ENCODE measurements around the gene RICTOR.
"Not testable (repeated sequence)": the region's sequence is repeated elsewhere in the genome, so short reads cannot be mapped to it uniquely, and the experiment has no call there.

Gene RICTOR

GRCh38 chr5:39024005-39024404 is 50.2 kb downstream of the RICTOR start:
- Mint-ChIP-seq H3K27ac (no peak overlapping the region), H3K27me3 (no peaks in the 10 kb centered on the region), H3K36me3 (ENCODE audit: insufficient read depth) (peaks cover 38% of the 10 kb centered on the region), H3K4me1 (ENCODE audit: low read depth in 2 of 2) (peaks cover 30 to 60% of the 10 kb centered on the region in 2 donors), H3K4me3 (peak overlapping the region; percentile 2 to 8), H3K9me3 (no peaks in the 10 kb centered on the region)
- DNase-seq = no peak
- peak; percentile 55 for ATAC-seq (replicated peaks)

- Mint-ChIP-seq H3K4me3 (no peak overlapping the region), H3K9me3 (no peaks in the 10 kb centered on the region), H3K27me3 (no peaks in the 10 kb centered on the region), H3K4me1 (ENCODE audit: low read depth in 2 of 2) (peaks cover 32 to 68% of the 10 kb centered on the region in 2 donors), H3K36me3 (ENCODE audit: insufficient read depth) (peaks cover 44% of the 10 kb centered on the region), H3K27ac (peak overlapping the region; percentile 33 to 45)
- ATAC-seq (replicated peaks) (no peak), DNase-seq (no peak)
Observed at GRCh38 chr5:39023121-39023520, 51.1 kb downstream of the RICTOR start.

- Mint-ChIP-seq H3K4me1 (ENCODE audit: low read depth in 2 of 2) (peaks cover 32 to 70% of the 10 kb centered on the region in 2 donors), H3K27ac (peak overlapping the region; percentile 33 to 45), H3K27me3 (no peaks in the 10 kb centered on the region), H3K4me3 (no peak overlapping the region), H3K9me3 (no peaks in the 10 kb centered on the region), H3K36me3 (ENCODE audit: insufficient read depth) (peaks cover 45% of the 10 kb centered on the region)
- DNase-seq (no peak), ATAC-seq (replicated peaks) (no peak)
Observed at GRCh38 chr5:39022151-39022550, 52.0 kb downstream of the RICTOR start.

DNA sequence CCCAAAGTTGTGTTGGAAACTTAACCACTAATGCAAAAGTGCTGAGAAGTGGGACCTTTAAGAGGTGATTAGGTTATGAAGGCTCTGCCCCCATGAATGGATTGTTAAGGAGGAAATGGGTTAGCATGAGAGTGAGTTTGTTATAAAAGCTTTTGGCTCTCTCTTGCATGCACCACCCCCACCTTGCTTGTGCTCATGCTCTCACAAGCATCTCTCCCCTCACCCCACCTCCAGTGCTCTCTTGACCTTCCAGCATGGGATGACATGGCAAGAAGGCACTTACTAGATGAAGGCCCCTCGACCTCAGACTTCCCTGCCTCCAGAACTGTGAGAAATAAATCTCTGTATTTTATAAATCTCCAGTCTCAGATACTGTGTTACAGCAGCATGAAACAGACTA is 52.8 kb downstream of the RICTOR start:
- DNase-seq (no peak), ATAC-seq (replicated peaks) (no peak)
- Mint-ChIP-seq H3K4me3 (no peak overlapping the region), H3K36me3 (ENCODE audit: insufficient read depth) (peaks cover 41% of the 10 kb centered on the region), H3K27ac (peak overlapping the region in 1 of 2 donors; percentile 50), H3K4me1 (ENCODE audit: low read depth in 2 of 2) (peaks cover 33 to 76% of the 10 kb centered on the region in 2 donors), H3K27me3 (no peaks in the 10 kb centered on the region), H3K9me3 (no peaks in the 10 kb centered on the region)

- no peak for ATAC-seq (replicated peaks)
- H3K27ac Mint-ChIP-seq = no peak overlapping the region
- H3K36me3 Mint-ChIP-seq (ENCODE audit: insufficient read depth) = peaks cover 32% of the 10 kb centered on the region
- H3K4me3 Mint-ChIP-seq = no peak overlapping the region
- H3K4me1 Mint-ChIP-seq (ENCODE audit: low read depth in 2 of 2) = peaks cover 37 to 74% of the 10 kb centered on the region in 2 donors
- no peak for DNase-seq
- H3K9me3 Mint-ChIP-seq = no peaks in the 10 kb centered on the region
- no peaks in the 10 kb centered on the region for H3K27me3 Mint-ChIP-seq
Observed at GRCh38 chr5:39020458-39020857, 53.7 kb downstream of the RICTOR start.

DNA sequence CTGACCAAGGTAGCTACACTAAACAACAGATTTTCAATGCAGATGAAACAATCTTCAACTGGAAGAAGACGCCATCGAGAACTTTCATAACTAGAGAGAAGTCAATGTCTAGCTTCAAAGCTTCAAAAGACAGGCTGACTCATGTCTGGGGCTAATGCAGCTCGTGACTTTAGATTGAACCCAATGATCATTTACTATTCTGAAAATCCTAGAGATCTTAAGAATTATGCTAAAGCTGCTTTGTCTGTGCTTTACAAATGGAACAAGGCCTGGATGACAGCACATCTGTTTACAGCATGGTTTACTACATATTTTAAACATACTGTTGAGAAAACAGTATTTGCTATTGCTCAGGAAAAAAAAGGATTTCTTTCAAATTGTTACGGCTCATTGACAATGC is 54.9 kb downstream of the RICTOR start:
- H3K27ac Mint-ChIP-seq = peak overlapping the region in 1 of 2 donors; percentile 56
- H3K9me3 Mint-ChIP-seq = no peaks in the 10 kb centered on the region
- no peak for DNase-seq
- ATAC-seq (replicated peaks) = no peak
- H3K36me3 Mint-ChIP-seq (ENCODE audit: insufficient read depth) = peaks cover 32% of the 10 kb centered on the region
- H3K4me3 Mint-ChIP-seq = peak overlapping the region in 1 of 2 donors; percentile 28
- H3K4me1 Mint-ChIP-seq (ENCODE audit: low read depth in 2 of 2) = peaks cover 32 to 65% of the 10 kb centered on the region in 2 donors
- H3K27me3 Mint-ChIP-seq = no peaks in the 10 kb centered on the region

- Mint-ChIP-seq H3K36me3 (ENCODE audit: insufficient read depth) (peaks cover 36% of the 10 kb centered on the region), H3K9me3 (peaks cover 0 to under 1% of the 10 kb centered on the region in 2 donors), H3K4me3 (no peak overlapping the region), H3K4me1 (ENCODE audit: low read depth in 2 of 2) (peaks cover 21 to 49% of the 10 kb centered on the region in 2 donors), H3K27ac (no peak overlapping the region), H3K27me3 (no peaks in the 10 kb centered on the region)
- ATAC-seq (replicated peaks) (no peak), DNase-seq (no peak)
Observed at GRCh38 chr5:39017504-39017903, 56.7 kb downstream of the RICTOR start.

- peak overlapping the region in 1 of 2 donors; percentile 71 for H3K27ac Mint-ChIP-seq
- no peak overlapping the region for H3K4me3 Mint-ChIP-seq
- peaks cover 2 to 8% of the 10 kb centered on the region in 2 donors for H3K9me3 Mint-ChIP-seq
- peaks cover 36% of the 10 kb centered on the region for H3K36me3 Mint-ChIP-seq (ENCODE audit: insufficient read depth)
- no peaks in the 10 kb centered on the region for H3K27me3 Mint-ChIP-seq
- DNase-seq (no peak), ATAC-seq (replicated peaks) (no peak)
- H3K4me1 Mint-ChIP-seq (ENCODE audit: low read depth in 2 of 2) = peaks cover 15 to 46% of the 10 kb centered on the region in 2 donors
Observed at GRCh38 chr5:39016587-39017275, 57.5 kb downstream of the RICTOR start.

DNA sequence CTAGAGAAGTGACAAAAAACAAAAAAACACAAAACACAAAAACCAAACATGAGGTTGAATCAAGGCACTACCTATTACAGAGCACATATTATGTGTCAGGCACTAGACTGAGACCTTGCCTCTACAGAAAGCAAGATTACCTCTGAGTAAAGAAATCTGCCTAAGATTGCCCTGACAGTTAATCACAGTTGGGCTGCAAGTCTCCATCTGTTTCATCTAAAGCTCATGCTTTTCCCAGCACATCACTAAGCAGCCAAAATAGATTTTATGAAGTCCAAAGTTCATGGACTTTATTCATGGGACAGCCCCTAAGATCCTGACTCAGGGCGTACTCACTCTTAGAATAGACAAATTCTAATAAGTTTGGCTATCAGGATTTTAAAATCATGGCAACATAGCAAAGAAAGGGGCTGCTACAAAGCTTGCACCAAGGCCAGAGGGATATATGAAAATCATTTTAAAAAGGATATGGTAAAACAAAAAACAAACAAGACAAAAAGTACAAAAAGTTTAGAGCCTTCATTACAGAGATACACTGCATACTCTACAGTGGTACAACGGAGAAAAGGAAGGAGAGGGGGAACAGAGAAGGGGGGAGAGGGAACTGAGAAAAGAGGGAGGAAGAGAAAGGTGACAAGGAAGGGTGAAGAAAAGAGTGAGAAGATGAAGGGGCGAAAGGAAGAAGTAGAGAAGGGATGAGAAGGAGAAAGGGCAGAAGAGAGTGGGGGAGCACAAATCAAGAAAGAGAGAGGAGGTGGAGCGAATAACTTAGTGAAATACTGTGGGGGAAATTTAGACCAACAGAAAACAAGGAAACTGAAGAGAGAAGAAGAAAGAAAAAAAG is 58.2 kb downstream of the RICTOR start:
- peak overlapping the region in 1 of 2 donors; percentile 29 for H3K4me3 Mint-ChIP-seq
- peaks cover 12 to 39% of the 10 kb centered on the region in 2 donors for H3K4me1 Mint-ChIP-seq (ENCODE audit: low read depth in 2 of 2)
- H3K36me3 Mint-ChIP-seq (ENCODE audit: insufficient read depth) = peaks cover 35% of the 10 kb centered on the region

GRCh38 chr5:39014561-39014960 is 59.6 kb downstream of the RICTOR start:
- no peak overlapping the region for H3K27ac Mint-ChIP-seq
- ATAC-seq (replicated peaks) (no peak), DNase-seq (no peak)
- no peak overlapping the region for H3K4me3 Mint-ChIP-seq
- H3K27me3 Mint-ChIP-seq = no peaks in the 10 kb centered on the region
- peaks cover 25% of the 10 kb centered on the region for H3K36me3 Mint-ChIP-seq (ENCODE audit: insufficient read depth)
- peaks cover 2 to 9% of the 10 kb centered on the region in 2 donors for H3K9me3 Mint-ChIP-seq
- H3K4me1 Mint-ChIP-seq (ENCODE audit: low read depth in 2 of 2) = peaks cover 16 to 43% of the 10 kb centered on the region in 2 donors

More for the DNA sequence above, 58.2 kb downstream of the RICTOR start:
- H3K27me3 Mint-ChIP-seq = no peaks in the 10 kb centered on the region
- DNase-seq = no peak
- ATAC-seq (replicated peaks) = no peak
- peak overlapping the region in 1 of 2 donors; percentile 71 for H3K27ac Mint-ChIP-seq
- H3K9me3 Mint-ChIP-seq = peaks cover 2 to 9% of the 10 kb centered on the region in 2 donors

- peaks cover 2 to 9% of the 10 kb centered on the region in 2 donors for H3K9me3 Mint-ChIP-seq
- H3K4me3 Mint-ChIP-seq = no peak overlapping the region
- H3K36me3 Mint-ChIP-seq (ENCODE audit: insufficient read depth) = peaks cover 21% of the 10 kb centered on the region
- peaks cover 14 to 38% of the 10 kb centered on the region in 2 donors for H3K4me1 Mint-ChIP-seq (ENCODE audit: low read depth in 2 of 2)
- no peaks in the 10 kb centered on the region for H3K27me3 Mint-ChIP-seq
- H3K27ac Mint-ChIP-seq = no peak overlapping the region
- DNase-seq = no peak
- ATAC-seq (replicated peaks) = no peak
Observed at GRCh38 chr5:39013938-39014337, 60.3 kb downstream of the RICTOR start.

DNA sequence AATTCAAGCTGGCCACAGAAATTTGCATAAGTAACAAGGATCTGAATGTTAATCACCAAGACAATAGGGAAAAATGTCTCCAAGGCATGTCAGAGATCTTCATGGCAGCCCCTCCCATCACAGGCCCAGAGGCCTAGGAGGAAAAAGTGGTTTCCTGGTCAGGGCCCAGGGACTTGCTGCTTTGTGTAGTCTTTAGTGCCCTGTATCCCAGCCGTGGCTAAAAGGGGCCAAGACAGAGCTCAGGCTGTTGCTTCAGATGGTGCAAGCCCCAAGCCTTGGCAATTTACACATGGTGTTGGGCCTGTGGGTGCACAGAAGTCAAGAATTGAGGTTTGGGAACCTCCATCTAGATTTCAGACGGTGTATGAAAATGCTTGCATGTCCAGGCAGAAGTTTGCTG is 63.2 kb downstream of the RICTOR start:
- ATAC-seq (replicated peaks); H3K27me3 Mint-ChIP-seq; H3K4me3 Mint-ChIP-seq; H3K9me3 Mint-ChIP-seq; H3K27ac Mint-ChIP-seq; DNase-seq: not testable (repeated sequence)
- Mint-ChIP-seq H3K4me1 (ENCODE audit: low read depth in 2 of 2) (peaks cover 7 to 14% of the 10 kb centered on the region in 2 donors), H3K36me3 (ENCODE audit: insufficient read depth) (peaks cover 11% of the 10 kb centered on the region)

DNA sequence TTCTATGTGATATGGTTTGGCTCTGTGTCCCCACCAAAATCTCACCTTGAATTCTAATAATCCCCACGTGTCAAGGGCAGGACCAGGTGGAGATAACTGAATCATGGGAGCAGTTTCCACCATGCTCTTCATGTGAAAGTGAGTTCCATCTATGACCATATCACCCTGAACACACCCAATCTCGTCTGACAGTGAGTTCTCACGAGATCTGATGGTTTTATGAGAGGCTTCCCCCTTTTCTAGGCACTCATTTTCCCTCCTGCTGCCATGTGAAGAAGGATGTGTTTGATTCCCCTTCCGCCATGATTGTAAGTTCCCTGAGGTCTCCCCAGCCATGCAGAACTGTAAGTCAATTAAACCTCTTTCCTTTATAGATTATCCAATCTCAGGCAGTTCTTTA is 64.2 kb downstream of the RICTOR start:
- Mint-ChIP-seq H3K27ac (no peak overlapping the region), H3K4me1 (ENCODE audit: low read depth in 2 of 2) (peaks cover 10 to 19% of the 10 kb centered on the region in 2 donors), H3K9me3 (peaks cover 2 to 9% of the 10 kb centered on the region in 2 donors), H3K4me3 (no peak overlapping the region), H3K27me3 (no peaks in the 10 kb centered on the region), H3K36me3 (ENCODE audit: insufficient read depth) (peaks cover 11% of the 10 kb centered on the region)
- no peak for ATAC-seq (replicated peaks)
- no peak for DNase-seq

Measured in effector memory CD8-positive, alpha-beta T cell (primary cell).